HG03575 (cell line): ENCODE results near the gene SP6.

Experiments used
- ATAC-seq: cut with Tn5 transposase; IDR thresholded peaks from one replicate; pipeline ENCODE4 v1.9.1; 2021; ENCODE audit not compliant: unreplicated experiment, insufficient number of reproducible peaks, low FRiP score; ENCODE audit errors: extremely low read depth

Gene SP6

DNA sequence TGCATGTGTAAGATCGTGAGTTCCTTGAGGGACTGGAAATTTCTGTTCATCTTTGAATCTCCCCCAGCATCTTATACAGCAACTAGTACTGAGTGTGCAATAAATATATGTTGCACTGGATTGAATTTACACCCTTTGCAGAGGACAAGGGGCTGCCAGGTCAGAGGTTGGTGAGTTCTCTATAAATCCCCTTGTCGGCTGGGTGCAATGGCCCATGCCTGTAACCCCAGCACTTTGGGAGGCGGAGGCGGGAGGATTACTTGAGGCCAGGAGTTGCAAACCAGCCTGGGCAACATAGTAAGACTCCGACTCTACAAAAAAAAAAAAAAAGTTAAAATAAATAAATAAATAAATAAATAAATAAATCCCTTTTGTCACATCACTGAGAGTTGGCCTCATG lies 9.4 kb upstream of the SP6 start:
- ATAC-seq: no peak

DNA sequence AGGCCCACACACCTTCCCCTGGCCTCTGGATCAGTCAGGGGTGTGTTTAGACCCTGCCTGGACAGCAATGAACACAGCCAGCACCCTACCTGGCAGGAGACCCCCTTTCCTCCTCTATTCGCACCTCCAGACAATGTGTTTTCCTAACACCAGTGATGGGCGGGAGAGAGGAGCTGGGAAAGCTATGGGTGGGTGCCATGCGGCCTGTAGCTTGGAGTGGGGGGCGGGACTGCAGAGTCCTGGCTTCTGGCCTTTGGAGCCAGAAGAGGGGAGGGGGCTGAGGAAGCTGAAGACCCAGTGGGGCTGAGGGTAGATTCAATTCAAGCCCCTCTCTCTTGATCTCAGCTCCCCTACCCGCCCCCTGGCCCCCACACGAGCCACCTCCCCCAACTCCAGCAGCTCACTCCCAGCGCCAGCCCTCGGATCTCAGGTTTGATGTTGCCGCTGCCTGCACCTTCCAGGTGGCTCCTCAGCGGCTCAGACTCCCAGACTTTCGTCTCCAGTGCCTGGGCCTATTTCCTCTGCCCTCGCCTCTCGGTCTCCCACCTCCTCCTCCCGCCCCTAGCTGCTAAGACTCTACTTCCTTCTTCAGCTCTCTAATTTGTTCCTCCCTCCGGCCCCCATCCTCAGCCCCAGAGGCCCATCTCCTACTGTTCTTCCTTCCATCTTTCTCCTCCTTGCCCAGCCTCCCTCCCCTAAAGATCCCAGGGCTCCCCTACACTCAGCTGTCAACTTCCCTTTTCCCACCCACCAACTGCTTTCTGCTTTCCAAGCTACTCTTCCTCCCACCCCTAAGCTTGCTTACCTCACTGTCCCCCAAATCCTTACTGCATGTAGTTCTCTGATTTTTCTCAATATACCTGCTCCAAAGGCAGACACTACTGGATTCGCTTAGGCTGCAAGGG lies 6.8 kb upstream of the SP6 start:
- no peak for ATAC-seq

DNA sequence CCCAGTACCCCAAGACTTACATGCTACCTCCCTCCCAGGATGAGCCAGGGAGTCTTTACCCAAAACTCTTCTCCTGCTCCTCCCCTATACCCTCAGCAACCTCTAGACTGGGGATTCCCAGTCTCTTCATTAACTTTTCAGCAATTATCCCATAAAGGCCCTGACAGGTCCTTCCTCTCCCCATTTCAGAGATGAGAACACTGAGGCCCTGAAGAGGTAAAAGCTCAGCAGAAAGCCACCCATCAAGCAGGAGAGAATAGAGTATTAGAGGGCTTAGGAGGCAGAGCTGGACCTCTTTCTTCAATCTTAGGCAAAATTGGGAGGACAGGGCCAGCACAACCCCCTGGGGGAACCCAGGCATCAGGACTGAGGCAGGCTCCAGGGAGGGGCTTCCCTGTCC lies 5.9 kb upstream of the SP6 start:
- no peak for ATAC-seq

DNA sequence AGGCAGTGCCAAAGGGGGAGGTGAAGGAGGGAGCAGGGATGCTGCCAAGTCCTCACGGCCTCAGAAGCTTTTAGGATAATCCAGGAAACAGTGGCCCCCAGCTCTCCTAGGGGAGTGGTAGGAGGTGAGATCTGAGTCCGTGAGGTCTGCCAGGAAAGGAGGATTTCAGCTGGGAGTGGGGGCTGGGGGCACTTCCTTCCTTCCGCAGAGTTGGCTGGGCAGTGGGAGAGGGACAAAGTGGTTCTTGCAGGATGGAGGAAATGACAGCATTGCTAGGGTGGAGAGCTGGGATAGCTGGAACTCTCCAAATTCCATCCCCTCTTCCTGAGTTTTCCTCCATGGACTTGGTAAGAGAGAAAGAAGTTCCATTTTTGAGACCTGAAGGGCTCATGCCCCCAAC lies 4.8 kb upstream of the SP6 start:
- no peak for ATAC-seq

DNA sequence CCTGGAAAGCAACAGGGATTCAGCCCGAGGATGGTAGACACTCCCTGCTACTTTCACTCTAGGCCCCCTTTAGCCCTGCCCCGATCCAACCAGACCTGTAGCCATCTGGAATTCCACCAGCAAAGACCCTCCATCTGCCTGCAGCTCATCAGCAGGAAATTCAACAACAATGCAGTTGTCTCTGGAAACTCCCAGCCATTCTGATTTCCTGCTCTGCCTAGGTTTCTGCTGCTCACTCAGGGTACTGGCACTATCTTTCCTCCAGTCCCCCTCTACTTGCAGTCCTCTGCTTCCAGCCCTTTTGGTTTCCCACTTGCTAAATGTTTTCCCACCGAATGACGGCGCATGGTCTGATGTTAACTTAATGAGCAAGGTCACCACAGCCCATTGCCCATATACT lies 2.7 kb upstream of the SP6 start:
- ATAC-seq: no peak

DNA sequence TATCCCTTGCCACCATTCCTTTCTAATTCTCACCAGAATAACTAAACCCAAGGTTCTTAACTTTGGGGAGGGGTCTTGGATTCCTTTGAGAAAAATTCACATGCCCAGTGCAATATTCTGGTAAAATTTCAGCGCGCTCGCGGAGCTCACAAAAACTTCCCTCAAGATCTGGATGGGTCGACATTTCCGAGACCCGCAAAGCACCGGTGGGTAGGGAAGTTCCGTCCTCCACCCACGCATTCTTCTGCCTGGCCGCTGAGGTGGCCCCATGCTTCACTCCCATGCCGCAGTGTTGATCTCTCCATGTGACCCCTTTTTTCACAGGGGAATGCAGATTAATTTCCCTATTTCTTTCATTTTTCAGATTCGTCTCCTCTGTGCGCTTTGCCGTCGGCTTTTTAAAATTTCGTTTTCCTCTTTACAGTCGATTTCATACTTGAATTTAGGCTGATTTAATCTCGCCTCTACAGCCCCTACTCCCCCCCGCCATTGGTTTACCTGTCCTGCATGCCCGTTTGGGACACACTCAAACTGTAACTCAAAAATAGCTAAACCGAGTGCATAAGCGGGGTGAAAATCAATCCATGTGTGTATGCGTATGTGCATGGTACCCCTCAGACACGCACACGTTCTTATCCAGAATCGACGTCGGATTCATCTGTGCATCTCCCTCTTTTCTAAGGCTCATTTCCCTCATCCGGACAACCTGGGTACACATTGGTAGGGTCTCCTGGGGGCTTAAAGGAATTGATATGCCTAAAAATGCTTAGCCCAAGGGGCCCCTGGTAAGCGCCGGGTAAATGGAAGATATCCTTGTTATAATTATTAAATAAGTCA lies 1.4 kb upstream of the SP6 start:
- no peak for ATAC-seq

DNA sequence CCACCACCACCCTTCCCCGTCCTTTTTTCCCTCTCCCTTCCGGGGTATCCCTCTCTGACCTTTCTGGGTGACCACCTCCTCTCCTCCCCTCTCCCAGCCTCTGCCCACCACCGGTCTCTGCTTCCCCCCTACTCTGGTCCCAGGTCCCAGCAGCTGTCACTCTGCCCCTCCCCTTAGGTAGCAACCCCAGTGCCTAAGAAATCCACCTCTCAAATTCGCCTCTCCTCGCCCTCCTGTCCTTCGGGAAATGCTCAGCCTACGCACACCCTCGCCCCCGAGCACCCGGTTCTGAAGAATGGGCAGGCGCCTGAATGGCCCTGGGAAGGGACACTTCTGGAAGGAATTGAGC lies 775 bp upstream of the SP6 start:
- ATAC-seq: no peak

DNA sequence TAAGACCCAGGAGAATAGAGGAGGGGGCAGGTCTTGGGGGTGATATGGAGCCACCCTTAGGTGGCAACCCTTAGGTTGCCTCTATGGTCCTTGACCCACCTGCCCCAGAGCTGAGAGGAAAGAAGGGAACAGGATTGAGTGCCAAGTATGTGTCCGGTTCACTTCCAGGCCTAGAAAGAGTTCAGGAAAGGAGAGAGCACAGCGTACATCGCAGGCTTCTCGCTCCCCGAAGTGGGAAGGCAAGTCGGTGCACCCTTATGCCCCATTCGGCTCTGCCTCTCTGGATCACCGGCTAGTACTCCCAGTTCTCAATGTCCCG lies 631 bp downstream of the SP6 start:
- ATAC-seq: no peak

DNA sequence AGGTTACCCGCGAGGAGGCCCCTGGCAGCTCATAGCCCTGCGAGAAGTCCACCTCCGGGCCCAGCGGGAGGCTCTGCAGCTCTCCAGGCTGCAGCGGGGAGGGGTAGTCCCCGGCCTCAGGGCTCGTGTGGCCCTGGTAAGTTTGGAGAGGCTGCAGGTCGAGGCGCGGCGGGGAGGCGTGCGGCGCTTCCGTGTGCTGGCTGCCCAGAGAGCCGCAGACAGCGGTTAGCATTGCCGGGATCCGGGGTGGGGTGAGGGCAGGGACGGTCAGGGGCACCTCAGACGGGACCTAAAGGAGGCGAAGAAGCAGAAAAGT lies 2.8 kb downstream of the SP6 start:
- ATAC-seq: no peak

DNA sequence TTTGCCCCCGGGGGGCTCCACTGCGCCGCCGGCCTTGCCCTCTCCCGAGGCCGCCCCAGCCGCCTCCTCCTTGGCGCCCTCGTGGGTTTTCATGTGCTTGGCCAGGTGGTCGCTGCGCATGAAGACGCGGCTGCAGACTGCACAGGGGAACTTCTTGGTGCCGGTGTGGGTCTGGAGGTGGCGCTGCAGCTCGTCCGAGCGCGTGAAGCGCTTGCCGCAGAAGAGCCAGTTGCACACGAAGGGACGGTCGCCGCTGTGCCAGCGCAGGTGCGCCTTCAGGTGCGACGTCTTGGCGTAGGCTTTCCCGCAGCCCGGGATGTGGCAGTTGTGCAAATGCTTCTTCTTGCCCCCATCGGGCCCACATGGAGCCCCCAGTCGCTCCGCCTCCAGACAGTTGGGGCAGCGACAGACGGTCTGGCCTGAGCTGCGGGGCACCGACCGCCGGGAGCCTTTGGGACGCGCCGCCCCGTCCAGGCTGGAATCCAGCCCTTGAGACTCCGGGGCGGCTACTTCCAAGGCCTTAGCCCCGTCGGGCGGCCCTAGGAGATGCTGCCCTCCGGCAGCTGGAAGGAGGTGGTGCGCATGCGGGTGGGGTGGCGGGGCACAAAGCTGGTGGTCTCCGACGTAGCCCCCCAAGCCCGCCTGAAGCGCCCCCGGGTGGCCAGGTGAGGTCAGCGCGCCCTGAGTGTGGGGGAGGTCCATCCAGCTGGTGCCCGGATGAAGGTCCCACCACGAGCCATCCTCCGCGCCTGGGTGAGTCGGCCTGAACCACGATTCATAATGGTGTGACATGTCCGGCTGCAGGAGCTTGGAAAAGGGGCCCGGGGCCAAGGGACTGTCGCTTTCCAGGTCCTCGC lies 3.4 kb downstream of the SP6 start:
- no peak for ATAC-seq

DNA sequence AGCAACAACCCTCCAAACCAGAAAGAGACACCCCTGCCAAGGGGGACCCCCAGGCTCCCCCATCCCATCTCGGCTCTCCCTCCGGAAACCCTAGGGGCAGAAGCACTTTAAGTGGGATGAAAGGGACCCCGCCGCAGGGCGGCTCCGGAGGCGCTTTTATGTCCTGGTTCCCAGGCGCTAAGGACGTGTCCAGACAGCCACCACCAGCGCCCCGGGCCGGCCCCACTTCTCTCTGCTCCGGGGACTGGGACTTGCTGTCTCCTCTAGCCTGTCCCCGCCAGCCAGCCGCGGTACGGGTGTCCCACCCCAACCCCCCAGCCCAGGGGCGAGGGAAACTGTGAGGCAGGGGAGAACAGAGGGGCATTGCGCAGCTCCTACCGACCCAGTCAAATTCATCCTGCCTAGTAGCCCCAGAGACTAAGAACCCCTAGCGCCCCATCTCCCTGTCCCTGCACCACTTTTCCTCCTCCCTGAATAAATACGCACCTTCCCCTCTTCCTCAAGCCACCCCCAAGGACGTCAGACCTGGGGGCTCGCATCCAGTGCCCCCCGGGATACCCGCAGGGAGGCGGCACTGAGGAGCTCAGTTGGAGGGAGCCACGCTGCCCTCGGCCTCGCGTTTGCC lies 4.1 kb downstream of the SP6 start:
- ATAC-seq: no peak

DNA sequence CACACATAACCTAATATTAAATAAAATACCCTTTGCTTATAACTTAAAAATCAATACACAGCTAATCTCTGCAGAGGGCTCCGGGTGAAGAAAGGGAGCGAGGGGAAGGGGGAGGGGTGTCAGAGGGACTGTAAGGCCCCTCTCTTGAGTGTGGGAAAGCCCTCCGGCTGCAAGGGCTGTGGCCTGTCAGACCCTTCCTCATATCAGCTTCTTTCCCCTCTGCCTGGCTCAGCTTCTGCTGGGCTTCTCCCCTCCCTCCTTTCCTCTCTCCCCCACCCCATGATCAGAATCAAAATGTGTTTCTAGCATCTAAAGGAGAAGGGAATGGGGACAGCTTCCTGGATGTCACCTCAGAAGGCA lies 5.3 kb downstream of the SP6 start:
- no peak for ATAC-seq

DNA sequence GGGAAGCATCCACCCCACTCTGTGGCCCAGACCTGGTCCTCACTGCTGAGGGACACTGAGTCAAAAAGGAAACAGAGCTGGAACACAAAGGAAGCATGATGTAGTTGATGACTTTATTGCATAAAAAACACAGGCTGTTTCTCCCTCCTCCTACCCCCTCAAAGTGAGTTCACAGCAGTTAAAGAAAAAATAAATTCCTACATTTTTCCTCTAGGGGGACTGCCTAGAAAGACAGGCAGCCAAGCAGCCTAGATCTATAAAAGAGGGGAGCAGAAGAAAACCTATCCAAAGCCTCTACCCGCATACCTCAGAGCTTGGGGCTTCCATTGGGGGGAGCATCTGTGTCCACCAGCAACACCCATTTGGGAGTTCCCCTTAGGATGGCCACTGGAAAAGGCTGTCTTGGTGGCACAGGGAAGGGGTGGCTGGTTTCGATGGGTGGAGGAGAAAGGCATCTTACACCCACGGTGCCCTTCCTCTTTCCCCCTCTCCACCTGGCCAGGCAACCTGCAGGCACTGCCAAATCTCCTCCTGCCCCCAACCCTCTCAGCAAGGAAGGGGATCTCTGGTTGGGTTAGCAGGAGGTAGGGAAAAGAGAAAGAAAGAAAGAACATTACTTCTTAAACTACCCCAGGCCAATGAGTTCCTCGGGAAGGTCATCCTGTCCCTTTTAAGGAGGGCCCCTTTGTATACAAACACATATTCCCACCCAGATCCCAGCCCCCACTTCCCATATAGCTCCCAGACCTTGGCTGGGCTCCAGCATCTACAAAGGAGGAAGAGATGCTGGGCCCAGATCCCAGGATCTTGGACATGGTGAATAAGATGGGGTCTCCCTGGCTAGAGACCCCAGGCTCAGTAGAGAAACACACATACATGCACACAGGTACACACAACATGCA lies 5.9 kb downstream of the SP6 start:
- ATAC-seq: no peak

DNA sequence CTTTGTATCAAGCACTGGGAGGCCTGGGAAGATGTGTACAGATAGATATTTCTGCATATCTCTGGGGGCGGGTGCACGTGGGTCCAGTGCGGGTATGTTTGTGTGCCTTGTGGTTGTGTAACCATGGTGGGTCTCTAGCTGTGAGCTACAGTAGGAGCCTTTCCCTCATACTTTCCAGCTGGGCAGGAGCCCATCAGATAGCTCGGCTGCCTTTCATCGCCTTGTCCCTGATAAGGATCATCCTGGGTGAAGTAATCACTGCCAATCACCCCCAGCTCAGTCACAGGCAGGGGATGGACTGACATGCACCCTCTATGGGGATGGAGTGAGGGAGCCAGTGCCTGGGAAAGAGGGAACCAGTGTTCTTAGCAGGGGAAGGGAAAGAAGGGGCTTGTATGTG lies 6.7 kb downstream of the SP6 start:
- ATAC-seq: no peak

DNA sequence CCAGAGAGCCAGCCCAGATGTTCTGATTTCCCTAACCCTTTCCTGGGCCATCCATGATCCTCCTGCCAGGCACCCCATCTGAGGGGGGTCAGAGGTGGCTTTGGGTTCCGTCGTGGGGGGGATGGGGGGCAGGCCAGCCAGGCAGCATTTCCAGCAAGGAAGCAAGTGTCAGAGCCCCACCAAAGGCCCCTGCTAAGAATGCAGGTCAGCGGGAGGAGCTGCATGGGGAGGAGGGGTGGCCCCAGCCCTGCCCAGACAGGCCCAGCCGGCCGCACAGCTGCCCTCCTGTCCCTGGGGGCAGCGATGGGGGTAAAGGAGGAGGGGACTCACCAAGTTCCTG lies 7.6 kb downstream of the SP6 start:
- no peak for ATAC-seq

DNA sequence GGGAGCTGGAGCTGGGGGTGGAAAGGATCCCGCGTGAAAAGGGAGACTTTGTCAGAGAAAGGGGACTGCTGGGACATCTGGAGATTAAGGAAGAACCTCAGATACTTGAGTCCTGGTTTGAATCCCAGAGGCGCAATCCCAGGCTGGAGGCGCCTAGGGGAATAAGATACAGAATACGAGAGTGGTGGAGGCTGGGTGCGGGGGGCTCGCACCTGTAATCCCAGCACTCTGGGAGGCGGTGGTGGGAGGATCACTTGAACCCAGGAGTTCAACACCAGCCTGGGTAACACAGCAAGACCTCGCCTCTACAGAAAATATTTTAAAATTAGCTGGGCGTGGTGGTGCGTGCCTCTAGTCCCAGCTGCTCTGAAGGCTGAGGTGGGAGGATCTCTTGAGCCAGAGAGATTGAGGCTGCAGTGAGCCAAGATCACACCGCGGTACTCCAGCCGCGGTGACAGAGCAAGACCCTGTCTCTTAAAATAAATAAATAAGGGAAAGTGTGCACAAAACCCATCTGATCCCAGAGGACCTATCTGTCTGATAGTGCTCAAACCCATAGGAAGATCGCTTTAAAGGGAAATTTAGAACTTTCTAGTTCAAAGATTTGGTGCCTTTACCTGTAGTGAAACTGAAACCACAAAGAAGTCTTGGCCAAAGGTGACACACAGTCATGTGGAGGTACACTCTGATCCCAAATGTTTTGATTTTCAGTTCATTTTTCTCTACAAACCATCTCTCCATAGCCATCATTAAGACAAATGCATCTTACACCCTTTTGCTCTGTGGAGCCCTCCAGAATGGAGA lies 9.3 kb downstream of the SP6 start:
- no peak for ATAC-seq

DNA sequence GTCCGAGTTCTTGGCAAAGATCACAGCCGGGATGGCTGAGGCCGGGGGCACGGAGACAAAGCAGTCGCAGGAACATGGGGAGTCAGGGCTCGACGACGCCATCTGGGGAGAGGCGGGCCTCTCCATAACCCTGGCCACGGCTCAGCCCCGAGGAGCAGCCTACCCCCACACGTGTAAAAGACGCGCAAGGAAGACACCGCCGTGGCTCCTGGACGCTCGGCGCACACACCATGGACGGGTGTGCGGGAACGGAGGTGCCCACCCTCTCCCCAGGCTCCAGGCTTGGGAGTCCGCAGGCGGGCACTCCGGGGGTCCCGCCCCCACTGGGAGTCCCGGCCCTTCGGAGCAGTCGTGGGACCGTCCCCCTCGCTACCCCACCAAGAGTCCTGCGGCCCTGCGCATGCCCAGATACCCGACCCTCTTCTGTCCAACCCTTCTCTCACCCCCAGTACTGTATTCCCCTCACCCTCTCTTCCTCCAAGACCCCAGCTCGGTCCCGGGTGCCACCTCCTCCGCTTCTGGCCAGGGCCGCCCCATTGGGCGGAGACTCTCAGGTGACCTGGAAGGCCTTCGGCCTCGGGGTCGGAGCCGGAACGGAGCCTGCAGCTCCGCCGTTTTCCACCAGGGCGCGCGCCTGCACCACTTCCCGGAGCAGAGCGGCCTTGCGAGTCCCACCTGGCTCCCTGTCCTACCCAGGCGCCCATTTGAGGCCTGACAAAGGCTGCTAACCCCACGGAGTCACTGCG lies 10.0 kb downstream of the SP6 start, which contains the start of gene SCRN2:
Gene SCRN2, minus strand, starts transcription at position 532 of the 746 bp plus-strand sequence. Its CDS starts 430 bp downstream, at position 102.
- no peak for ATAC-seq
